Kidney (tissue), 14 donors: Measurements from ENCODE around the gene NRAP. TPM values are rescaled to one million over a fixed set of nuclear protein-coding genes. Genes with fewer than 3 reads are reported as not detected.

ENCODE experiments used
- DNase-seq, 5 donors: peaks; one replicate each; pipeline ENCODE4 v3.0.0-alpha.2; 2013 to 2020
- FAIRE-seq: peaks from 2 replicates; lab custom pipeline; 2012; peaks lifted over from hg19 to GRCh38; lab: Jason Lieb, UNC
- H3K27ac ChIP-seq, 2 donors: one replicate each; pipeline ENCODE4 v1.7.0; 2013; ENCODE audit warnings: low read depth in 2 of 2, low read length in 2 of 2, inconsistent platforms in 1 of 2
- H3K27me3 ChIP-seq: one replicate; pipeline ENCODE4 v1.7.1; 2013; ENCODE audit warnings: low read length, inconsistent platforms; ENCODE audit not compliant: control insufficient read depth, insufficient read depth
- H3K36me3 ChIP-seq, 3 donors: one replicate each; pipeline versions ENCODE4 v1.7.0 to v1.7.1; 2013; ENCODE audit warnings: low read length in 3 of 3, control low read depth in 1 of 3, inconsistent platforms in 1 of 3; ENCODE audit not compliant: insufficient read depth in 3 of 3, control insufficient read depth in 2 of 3
- H3K4me1 ChIP-seq, 3 donors: one replicate each; pipeline versions ENCODE4 v1.7.0 to v1.7.1; 2013; ENCODE audit warnings: low read length in 3 of 3, inconsistent platforms in 1 of 3, low read depth in 1 of 3; ENCODE audit not compliant: control insufficient read depth in 2 of 3, insufficient read depth in 2 of 3
- H3K4me3 ChIP-seq, 3 donors: one replicate each; pipeline versions ENCODE4 v1.7.0 to v1.8.1; 2013; ENCODE audit warnings: low read length in 3 of 3, control low read depth in 1 of 3, inconsistent platforms in 1 of 3
- H3K9ac ChIP-seq, 3 donors: one replicate each; pipeline versions ENCODE4 v1.7.0 to v1.7.1; 2013; ENCODE audit warnings: low read length in 3 of 3, control low read depth in 1 of 3, inconsistent platforms in 1 of 3
- H3K9me3 ChIP-seq, 3 donors: one replicate each; pipeline versions ENCODE4 v1.7.0 to v1.7.1; 2013; ENCODE audit warnings: low read length in 3 of 3, control low read depth in 1 of 3, inconsistent platforms in 1 of 3; ENCODE audit not compliant: control insufficient read depth in 2 of 3, insufficient read depth in 1 of 3
- CTCF ChIP-seq: IDR thresholded peaks from 3 replicates; pipeline ENCODE4 v1.5.1; 2012; ENCODE audit warnings: mild to moderate bottlenecking, moderate library complexity, borderline replicate concordance; ENCODE audit not compliant: insufficient read depth; ENCODE audit errors: extremely low read depth
- intact Hi-C: fragments of 100-400 bp; cut with DNase I; formaldehyde crosslinking; loops from one replicate; pipeline ENCODE4 v1.11.1; 2022
- polyA plus RNA-seq: library from polyadenylated mRNA; stranded (reverse); fragments of 350-450 nt; fragmentation: Illumina TruSeq; extraction: RNeasy Lipid Tissue Mini Kit (QIAGEN cat#74804); gene quantifications from one replicate; pipeline ENCODE4 v1.2.3, GENCODE V29; 2014; ENCODE audit warnings: low read depth, low replicate concordance; ENCODE audit not compliant: insufficient read depth
- total RNA-seq: library from RNA; stranded (reverse); fragmentation: NEBNext Ultra II Directional; extraction: Animal tissue kit (Norgen Biotek cat#: 25700); gene quantifications from one replicate; pipeline ENCODE4 v1.2.1, GENCODE V29; 2021
- donor health status: control.
- donor health status: control.
- donor health status: control.
- donor health status: control.
- donor health status: control.
- donor health status: DM: yes; HTN: yes; CAD: no.
- donor health status: Normal renal cell carcinoma (clear cell type).

The NRAP gene
- total and polyA plus RNA-seq, 2 donors from 2014 or later: not detected

GRCh38 chr10:113594652-113595051 is 69.2 kb downstream of the NRAP start:
- FAIRE-seq: no peak
- intact Hi-C loops: no loop called here
- Histone ChIP-seq H3K9me3 (no peaks in the 10 kb centered on the region), H3K4me1 (no peaks in the 10 kb centered on the region), H3K4me3 (no peak overlapping the region), H3K36me3 (no peaks in the 10 kb centered on the region), H3K9ac (no peak overlapping the region), H3K27me3 (no peaks in the 10 kb centered on the region), H3K27ac (no peak overlapping the region)
- TF ChIP-seq CTCF: no peak
- peak in 1 of 5 donors; percentile 26 for DNase-seq

- Histone ChIP-seq H3K4me1 (no peaks in the 10 kb centered on the region), H3K4me3 (no peak overlapping the region), H3K9ac (no peak overlapping the region), H3K36me3 (no peaks in the 10 kb centered on the region), H3K27ac (no peak overlapping the region), H3K27me3 (no peaks in the 10 kb centered on the region), H3K9me3 (no peaks in the 10 kb centered on the region)
- TF ChIP-seq CTCF: no peak
- FAIRE-seq (no peak), DNase-seq (no peak)
- intact Hi-C loops: no loop called here
Observed at GRCh38 chr10:113592380-113592779, 71.5 kb downstream of the NRAP start.

GRCh38 chr10:113590581-113590980 is 73.3 kb downstream of the NRAP start:
- H3K36me3 ChIP-seq: no peaks in the 10 kb centered on the region
- DNase-seq: no peak
- no peaks in the 10 kb centered on the region for H3K27me3 ChIP-seq
- TF ChIP-seq CTCF: no peak
- FAIRE-seq: no peak
- intact Hi-C loops: no loop called here
- no peaks in the 10 kb centered on the region for H3K4me1 ChIP-seq
- no peak overlapping the region for H3K27ac ChIP-seq
- H3K9me3 ChIP-seq: no peaks in the 10 kb centered on the region
- no peak overlapping the region for H3K4me3 ChIP-seq
- no peak overlapping the region for H3K9ac ChIP-seq

- Histone ChIP-seq H3K36me3 (no peaks in the 10 kb centered on the region), H3K4me3 (no peak overlapping the region), H3K9ac (no peak overlapping the region), H3K27me3 (no peaks in the 10 kb centered on the region), H3K9me3 (no peaks in the 10 kb centered on the region), H3K27ac (no peak overlapping the region), H3K4me1 (no peaks in the 10 kb centered on the region)
- DNase-seq: no peak
- intact Hi-C loops: no loop called here
- TF ChIP-seq CTCF: no peak
- no peak for FAIRE-seq
Observed at GRCh38 chr10:113589201-113589770, 74.6 kb downstream of the NRAP start.
